Globus pallidus (tissue), 1 donor: ENCODE results near the gene HSD17B11.
A peak's percentile ranks its signal among the peaks of the same experiment; 100 is the strongest.
"Not testable (repeated sequence)": the region's sequence is repeated elsewhere in the genome, so short reads cannot be mapped to it uniquely, and the experiment has no call there.

Experiments used
- DNase-seq: peaks from one replicate; pipeline ENCODE4 v3.0.0-alpha.2; 2015; ENCODE audit warnings: low spot score

The HSD17B11 gene

GRCh38 chr4:87405211-87405820, 14.3 kb upstream of the HSD17B11 start:
- DNase-seq = no peak

DNA sequence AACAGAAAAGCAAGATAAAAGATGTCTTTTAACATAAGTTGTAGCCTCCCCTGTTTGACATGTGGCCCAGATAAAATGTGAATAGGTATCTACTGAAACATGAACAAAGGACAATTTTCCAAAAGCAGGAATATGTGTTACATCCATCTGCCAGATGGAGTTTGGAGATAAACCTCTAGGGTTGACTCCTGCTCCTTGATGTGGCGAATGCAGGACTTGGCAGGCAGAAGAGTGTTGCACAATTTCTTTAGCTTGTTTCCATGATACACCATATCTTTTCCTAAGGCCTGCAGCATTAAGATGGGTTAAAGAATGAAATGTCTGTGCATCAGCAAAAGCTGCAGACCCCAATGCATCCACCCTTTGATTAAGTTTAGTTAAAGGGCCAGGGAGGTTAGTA, 12.7 kb upstream of the HSD17B11 start:
- DNase-seq = not testable (repeated sequence)

- no peak for DNase-seq
Measured at GRCh38 chr4:87399954-87400353, 9.0 kb upstream of the HSD17B11 start.

GRCh38 chr4:87399148-87399547, 8.2 kb upstream of the HSD17B11 start:
- no peak for DNase-seq

DNA sequence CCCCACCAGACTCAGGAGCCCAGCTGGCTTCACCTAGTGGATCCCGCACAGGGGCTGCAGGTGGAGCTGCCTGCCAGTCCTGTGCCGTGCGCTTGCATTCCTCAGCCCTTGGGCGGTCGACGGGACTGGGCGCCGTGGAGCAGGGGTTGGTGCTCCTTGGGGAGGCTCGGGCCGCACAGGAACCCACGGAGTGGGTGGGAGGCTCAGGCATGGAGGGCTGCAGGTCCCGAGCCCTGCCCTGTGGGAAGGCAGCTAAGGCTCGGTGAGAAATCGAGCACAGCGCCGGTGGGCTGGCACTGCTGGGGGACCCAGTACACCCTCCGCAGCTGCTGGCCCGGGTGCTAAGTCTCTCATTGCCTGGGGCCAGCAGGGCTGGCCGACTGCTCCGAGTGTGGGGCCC, 4.9 kb upstream of the HSD17B11 start:
- DNase-seq = not testable (repeated sequence)

GRCh38 chr4:87395073-87395472, 4.1 kb upstream of the HSD17B11 start:
- not testable (repeated sequence) for DNase-seq

DNA sequence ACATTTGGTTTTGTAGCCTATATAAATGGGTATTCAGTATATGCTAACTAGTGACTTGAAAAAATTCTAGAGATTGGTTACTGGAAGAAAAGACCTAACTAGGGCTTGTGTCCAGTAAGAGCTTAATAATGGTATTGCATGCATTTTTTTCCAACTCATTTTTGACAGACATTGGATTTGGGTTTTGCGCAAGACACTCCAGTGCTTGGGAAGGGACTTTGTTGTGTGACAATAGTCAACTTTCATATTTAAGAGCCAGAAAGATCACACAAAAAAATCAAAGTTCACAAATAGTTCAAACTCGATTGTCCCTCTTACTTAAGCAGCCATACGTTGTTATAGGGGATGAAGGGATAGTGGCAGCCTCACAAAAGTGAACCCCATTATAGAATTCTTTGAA, 1.2 kb upstream of the HSD17B11 start:
- DNase-seq = no peak

DNA sequence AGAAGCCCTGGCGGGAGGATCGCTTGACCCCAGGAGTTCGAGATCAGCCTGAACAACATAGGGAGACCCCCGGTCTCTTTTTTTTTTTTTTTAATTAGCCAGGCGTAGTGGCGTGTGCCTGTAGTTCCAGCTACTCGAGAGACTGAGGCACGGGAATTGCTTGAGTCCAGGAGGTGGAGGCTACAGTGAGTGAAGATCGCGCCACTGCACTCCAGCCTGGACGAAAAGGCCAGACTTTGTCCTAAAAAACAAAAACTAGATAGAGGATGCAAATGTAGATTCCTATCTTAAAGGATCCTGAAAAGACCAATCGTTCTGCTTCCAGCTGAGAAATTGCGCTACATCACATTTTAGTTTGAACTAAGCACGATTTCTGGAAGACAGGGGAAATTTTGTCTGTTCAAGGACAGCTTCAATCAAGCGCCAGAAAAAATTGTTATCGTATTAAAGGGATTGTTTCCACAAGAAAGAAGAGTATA, 627 bp upstream of the HSD17B11 start:
- no peak for DNase-seq

- peak; percentile 15 for DNase-seq
Measured at GRCh38 chr4:87390551-87390890, 467 bp downstream of the HSD17B11 start.

DNA sequence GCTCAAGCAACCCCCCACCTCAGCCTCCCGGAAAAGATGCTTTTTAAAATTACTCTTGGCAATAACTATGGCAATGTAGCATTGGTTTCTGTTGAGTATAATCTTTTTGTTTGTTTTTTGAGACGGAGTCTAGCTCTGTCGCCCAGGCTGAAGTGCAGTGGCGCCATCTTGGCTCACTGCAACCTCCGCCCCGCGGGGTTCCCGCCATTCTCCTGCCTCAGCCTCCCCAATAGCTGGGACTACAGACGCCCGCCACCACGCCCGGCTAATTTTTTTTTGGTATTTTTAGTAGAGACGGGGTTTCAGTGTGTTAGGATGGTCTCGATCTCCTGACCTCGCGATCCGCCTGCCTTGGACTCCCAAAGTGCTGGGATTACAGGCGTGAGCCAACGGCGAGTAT, 933 bp downstream of the HSD17B11 start:
- DNase-seq = not testable (repeated sequence)

- no peak for DNase-seq
Measured at GRCh38 chr4:87388901-87389300, 2.1 kb downstream of the HSD17B11 start.

DNA sequence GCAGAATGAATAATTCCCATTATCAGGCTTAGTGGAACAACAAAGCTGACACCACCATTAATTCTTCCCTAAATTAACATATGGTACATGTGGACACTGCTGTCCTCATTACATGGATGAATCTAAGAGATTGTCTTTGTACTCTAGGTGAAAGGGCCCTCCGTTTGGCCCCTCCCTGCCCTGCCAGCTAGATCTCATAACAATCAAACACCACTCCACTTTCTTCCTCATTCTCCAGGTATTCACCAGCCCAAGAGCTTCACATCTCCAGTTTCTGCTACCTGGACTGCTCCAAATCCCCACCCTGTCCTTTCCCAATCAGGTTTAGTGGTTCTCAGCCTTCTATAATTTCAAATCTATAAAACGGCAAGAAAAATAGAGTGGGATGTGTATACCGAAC, 3.8 kb downstream of the HSD17B11 start:
- DNase-seq = no peak

DNA sequence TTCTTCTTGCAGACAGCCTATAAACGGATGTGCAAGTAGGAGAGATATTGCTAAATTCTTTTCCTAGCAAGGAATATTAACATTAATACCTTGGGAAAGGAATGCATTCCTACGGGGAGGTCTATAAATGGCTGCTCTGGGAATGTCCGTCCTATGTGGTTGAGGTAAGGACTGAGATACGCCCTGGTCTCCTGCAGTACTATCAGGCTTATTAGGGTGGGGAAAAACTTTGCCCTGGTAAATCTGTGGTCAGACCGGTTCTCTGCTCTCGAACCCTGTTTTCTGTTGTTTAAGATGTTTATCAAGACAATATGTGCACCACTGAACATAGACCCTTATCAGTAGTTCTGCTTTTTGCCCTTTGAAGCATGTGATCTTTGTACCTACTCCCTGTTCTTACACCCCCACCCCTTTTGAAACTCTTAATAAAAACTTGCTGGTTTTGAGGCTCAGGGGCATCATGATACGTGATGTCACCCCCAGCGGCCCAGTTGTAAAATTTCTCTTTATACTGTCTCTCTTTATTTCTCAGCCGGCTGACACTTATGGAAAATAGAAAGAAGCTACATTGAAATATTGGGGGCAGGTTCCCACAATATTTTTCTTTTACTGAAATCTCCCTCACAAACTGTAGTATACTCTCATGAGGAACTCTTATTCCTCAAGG, 6.4 kb downstream of the HSD17B11 start:
- not testable (repeated sequence) for DNase-seq

GRCh38 chr4:87382931-87383330, 8.1 kb downstream of the HSD17B11 start:
- no peak for DNase-seq

- no peak for DNase-seq
Measured at GRCh38 chr4:87382116-87382515, 8.9 kb downstream of the HSD17B11 start.

- DNase-seq = no peak
Measured at GRCh38 chr4:87377816-87378215, 13.2 kb downstream of the HSD17B11 start.

- peak; percentile 69 for DNase-seq
Measured at GRCh38 chr4:87375719-87376291, 15.2 kb downstream of the HSD17B11 start.

GRCh38 chr4:87370068-87370467, 20.9 kb downstream of the HSD17B11 start:
- no peak for DNase-seq

GRCh38 chr4:87366521-87367162, 24.3 kb downstream of the HSD17B11 start:
- DNase-seq = no peak

- DNase-seq = no peak
Measured at GRCh38 chr4:87365348-87365747, 25.6 kb downstream of the HSD17B11 start.

- no peak for DNase-seq
Measured at GRCh38 chr4:87363552-87363951, 27.4 kb downstream of the HSD17B11 start.

GRCh38 chr4:87360338-87360935, 30.6 kb downstream of the HSD17B11 start:
- DNase-seq = no peak

DNA sequence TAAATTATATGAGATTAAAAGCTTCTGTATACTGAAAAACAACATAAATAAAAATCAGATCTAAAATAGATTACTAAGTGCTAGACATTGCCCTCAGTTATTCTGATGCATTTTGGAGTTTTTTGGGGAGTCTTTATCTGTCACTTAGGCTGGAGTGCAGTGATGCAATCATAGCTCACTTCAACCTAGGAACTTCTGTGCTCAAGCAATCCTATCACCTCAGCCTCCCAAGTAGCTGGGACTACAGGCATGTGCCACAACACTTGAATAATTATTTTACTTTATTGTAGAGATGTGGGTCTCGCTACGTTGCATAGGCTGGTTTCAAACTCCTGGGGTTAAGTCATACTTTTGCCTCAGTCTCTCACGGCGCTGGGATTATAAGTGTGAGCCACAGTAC, 31.7 kb downstream of the HSD17B11 start:
- no peak for DNase-seq
